Motor neuron (in vitro differentiated cells): ENCODE results near the gene PRXL2C. TPM values are rescaled to one million over a fixed set of nuclear protein-coding genes. Genes with fewer than 3 reads are reported as not detected.
"Not testable (repeated sequence)": the region's sequence is repeated elsewhere in the genome, so short reads cannot be mapped to it uniquely, and the experiment has no call there.

Experiments
- ATAC-seq, 8 experiments: fragments of 200-7000 bp; cut with Tn5 transposase; replicated peaks in 6 of 8; 2 replicates each; pipeline ENCODE4 v1.8.0; 2021; ENCODE audit warnings: mild to moderate bottlenecking in 8 of 8, moderate library complexity in 8 of 8
- H3K27ac ChIP-seq, 2 donors: fragments of 250-450 bp; sonication (Bioruptor Pico); 2 replicates each; pipeline ENCODE4 v1.9.0; 2021; ENCODE audit warnings: antibody characterized with exemption in 2 of 2, mild to moderate bottlenecking in 2 of 2, moderate library complexity in 1 of 2
- H3K4me1 ChIP-seq, 2 donors: fragments of 250-450 bp; sonication (Bioruptor Pico); replicated peaks in 1 of 2; 2 replicates each; pipeline ENCODE4 v1.6.1; 2021; ENCODE audit warnings: antibody characterized with exemption in 2 of 2, mild to moderate bottlenecking in 2 of 2, moderate library complexity in 1 of 2
- H3K4me3 ChIP-seq, 5 donors: fragments of 250-450 bp; sonication (Bioruptor Pico); 2 replicates each; pipeline ENCODE4 v1.9.0; 2021; ENCODE audit warnings: antibody characterized with exemption in 5 of 5, mild to moderate bottlenecking in 5 of 5, moderate library complexity in 4 of 5
- WGBS, 10 experiments: fragments of 450-650 bp; shearing (Covaris generic); methylation state at CpG; one replicate each; pipeline ENCODE4 v1.0.0; 2022; 5-methylcytosine and 5-hydroxymethylcytosine counted together
- in situ Hi-C, 9 experiments: fragments of 400-800 bp; cut with MboI; loops; one replicate each; pipeline ENCODE4 v1.15.0; 2021; ENCODE audit warnings: low sequenced_read_pairs in 9 of 9, low pct_unique_long_range_greater_than_20kb in 2 of 9; ENCODE audit not compliant: unreplicated experiment in 9 of 9
- total RNA-seq, 8 experiments: library from RNA; unstranded; fragments of 300-600 nt; gene quantifications; 2 replicates each; pipeline versions ENCODE4 v1.2.3 to v1.2.4, GENCODE V29; 2022

PRXL2C gene, protein sequence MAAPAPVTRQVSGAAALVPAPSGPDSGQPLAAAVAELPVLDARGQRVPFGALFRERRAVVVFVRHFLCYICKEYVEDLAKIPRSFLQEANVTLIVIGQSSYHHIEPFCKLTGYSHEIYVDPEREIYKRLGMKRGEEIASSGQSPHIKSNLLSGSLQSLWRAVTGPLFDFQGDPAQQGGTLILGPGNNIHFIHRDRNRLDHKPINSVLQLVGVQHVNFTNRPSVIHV
- total RNA-seq = 10 to 100 TPM in 2 of 8 experiments, 1 to 10 TPM in 6; 1.7 to 11.0 (median 3.6) TPM

DNA sequence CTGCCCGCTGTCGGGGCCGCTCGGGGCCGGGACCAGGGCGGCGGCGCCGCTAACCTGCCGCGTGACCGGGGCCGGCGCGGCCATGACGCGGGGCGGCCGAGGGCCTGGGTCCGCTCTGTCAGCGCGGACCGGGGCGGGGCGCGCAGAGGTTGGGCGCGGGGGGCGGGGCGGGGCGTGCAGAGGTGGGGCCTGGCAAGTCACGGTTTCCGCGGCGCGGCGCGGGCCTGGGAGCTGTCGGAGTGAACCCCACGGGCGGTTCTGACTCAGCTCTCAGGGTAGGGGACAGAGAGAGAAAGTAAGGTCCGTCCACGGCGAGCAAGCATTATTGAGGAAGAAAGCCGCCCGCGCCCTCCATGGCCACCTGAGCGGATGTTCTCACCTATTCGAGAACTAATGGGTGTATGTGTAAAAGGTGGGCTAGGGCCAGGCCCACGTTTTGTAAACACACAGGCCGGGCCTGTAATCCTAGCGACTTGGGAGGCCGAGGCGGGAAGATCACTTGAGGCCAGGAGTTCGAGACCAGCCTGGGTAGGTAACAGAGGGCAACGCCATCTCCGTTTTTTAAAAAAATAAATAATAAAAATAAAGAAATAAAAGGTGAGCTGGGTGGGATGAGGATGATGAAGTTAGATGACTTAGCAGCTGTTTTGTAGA lies at the start of gene PRXL2C:
Gene PRXL2C, minus strand, starts transcription at position 120 of the 654 bp plus-strand sequence. Its CDS starts 36 bp downstream, at position 84.
- in situ Hi-C loops = loop anchor here in 2 of 9 experiments (25.0 kb wide), 3 partner anchors 218 to 418 kb away; no protein-coding TSS in a partner anchor
- H3K27ac ChIP-seq = peak within 1 kb of the TSS; percentile 68 to 80

GRCh38 chr9:96700721-96701375 lies 45.7 kb upstream of the PRXL2C start:
- ATAC-seq, in situ Hi-C loops, H3K4me3 ChIP-seq, H3K4me1 ChIP-seq, H3K27ac ChIP-seq: not testable (repeated sequence)
- 80% methylated on average over 1 of the region's 30 CpGs; no CpG with 5 or more reads in 9 of the 10 experiments for WGBS, 10 experiments

More for the DNA sequence above, at the start of gene PRXL2C:
- peak; percentile 63 to 87 (median 82) for ATAC-seq
- 0 to 46% (median 17%) methylated on average over 1 to 19 of the region's 57 CpGs; no CpG with 5 or more reads in 3 of the 10 experiments for WGBS, 10 experiments
- peak within 1 kb of the TSS; percentile 50 to 71 (median 60) for H3K4me3 ChIP-seq
- no peaks in the 10 kb centered on the region for H3K4me1 ChIP-seq

- in situ Hi-C loops = no loop called here
- Histone ChIP-seq H3K4me1 (no peaks in the 10 kb centered on the region), H3K27ac (no peak overlapping the region), H3K4me3 (no peak overlapping the region)
- 0 to 57% (median 0%) methylated on average over 1 of the region's 1 CpG; no CpG with 5 or more reads in 5 of the 10 experiments for WGBS, 10 experiments
- no peak for ATAC-seq
These were observed 36.2 kb upstream of the PRXL2C start for GRCh38 chr9:96691326-96691725.

- H3K4me1 ChIP-seq = no peaks in the 10 kb centered on the region
- no peak overlapping the region for H3K4me3 ChIP-seq
- in situ Hi-C loops = no loop called here
- no peak overlapping the region for H3K27ac ChIP-seq
- WGBS, 10 experiments = 40 to 100% (median 75%) methylated on average over 1 to 7 of the region's 8 CpGs
- no peak for ATAC-seq
These were observed 33.8 kb upstream of the PRXL2C start for GRCh38 chr9:96688745-96689464.

- WGBS, 10 experiments = 59 to 92% (median 83%) methylated on average over 2 to 5 of the region's 5 CpGs; no CpG with 5 or more reads in 4 of the 10 experiments
These were observed 33.1 kb upstream of the PRXL2C start for GRCh38 chr9:96688187-96688586.

GRCh38 chr9:96686638-96687335 lies 31.7 kb upstream of the PRXL2C start:
- in situ Hi-C loops = no loop called here
- H3K4me3 ChIP-seq = peak overlapping the region in 4 of 5 donors; percentile 4 to 37 (median 26)
- H3K4me1 ChIP-seq = no peaks in the 10 kb centered on the region
- peak; percentile 73 to 96 (median 92) for ATAC-seq
- 0 to 61% (median 20%) methylated on average over 1 to 14 of the region's 62 CpGs; no CpG with 5 or more reads in 2 of the 10 experiments for WGBS, 10 experiments
- H3K27ac ChIP-seq = no peak overlapping the region

More at GRCh38 chr9:96688187-96688586, 33.1 kb upstream of the PRXL2C start:
- Histone ChIP-seq H3K4me1 (no peaks in the 10 kb centered on the region), H3K27ac (no peak overlapping the region), H3K4me3 (no peak overlapping the region)
- ATAC-seq = no peak
- in situ Hi-C loops = no loop called here

DNA sequence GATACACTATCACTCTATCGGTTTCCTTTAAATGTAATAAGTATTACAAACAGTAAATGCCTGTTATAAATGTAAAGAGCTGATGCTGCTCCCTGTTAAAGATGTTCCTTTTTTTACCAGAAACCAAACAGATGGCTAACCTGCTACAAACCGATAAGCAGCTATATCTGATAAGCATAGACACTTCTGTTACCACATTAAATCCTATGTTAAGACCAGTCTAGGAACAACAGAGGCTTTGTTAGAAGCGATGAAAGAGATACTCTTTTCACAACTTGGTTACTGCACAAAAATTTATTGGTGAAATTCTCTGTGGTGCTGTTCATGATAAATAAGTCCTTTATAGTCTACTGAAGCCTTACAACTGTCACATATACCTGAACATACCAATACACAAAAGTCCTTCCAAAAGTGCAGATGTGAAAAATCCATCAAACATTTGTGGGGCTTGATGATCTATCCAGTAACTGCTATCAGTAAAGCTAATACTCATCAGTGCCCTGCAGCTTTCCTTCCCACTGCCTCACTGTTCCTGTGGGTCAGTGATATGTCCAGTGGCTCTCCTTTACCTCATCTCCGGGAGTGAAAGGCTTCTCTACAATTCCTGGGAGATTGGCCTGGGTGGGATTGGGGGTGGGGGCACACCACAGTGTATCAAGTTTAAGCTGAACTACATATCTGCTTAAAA lies 25.8 kb upstream of the PRXL2C start:
- in situ Hi-C loops = no loop called here
- H3K4me3 ChIP-seq = no peak overlapping the region
- WGBS, 10 experiments = 35 to 88% (median 70%) methylated on average over 1 to 4 of the region's 4 CpGs; no CpG with 5 or more reads in 1 of the 10 experiments
- ATAC-seq = no peak
- no peak overlapping the region for H3K27ac ChIP-seq
- no peaks in the 10 kb centered on the region for H3K4me1 ChIP-seq

DNA sequence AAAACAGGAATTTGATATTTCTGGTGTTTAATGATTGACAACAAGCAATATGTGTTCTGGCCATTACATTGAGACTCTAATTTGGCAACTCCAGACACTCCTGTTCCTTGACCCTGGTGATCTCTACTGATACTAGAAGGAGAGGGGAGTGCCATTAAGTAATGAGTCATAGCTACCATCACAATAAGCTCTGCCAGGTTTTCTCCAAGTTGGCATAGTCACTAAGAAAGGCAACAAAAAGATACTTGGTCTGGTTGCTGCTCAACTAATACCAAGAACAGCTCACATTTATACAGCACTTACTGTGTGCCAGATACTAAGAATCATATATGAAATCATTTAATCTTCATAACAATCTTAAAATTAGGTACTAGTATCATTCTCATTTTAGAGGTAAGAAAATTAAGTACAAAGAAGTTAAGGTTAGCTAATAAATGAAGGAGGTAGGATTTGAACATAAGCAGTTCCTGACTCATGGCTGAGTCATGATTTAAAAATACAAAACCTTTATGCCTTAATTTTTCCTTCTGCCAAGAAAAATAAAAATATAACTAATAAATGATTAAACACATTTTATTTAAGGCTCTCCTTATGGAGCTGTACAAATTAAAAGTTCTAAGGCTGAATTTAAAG lies 19.9 kb upstream of the PRXL2C start:
- no peaks in the 10 kb centered on the region for H3K4me1 ChIP-seq
- in situ Hi-C loops = loop anchor here in 2 of 9 experiments (25.0 kb wide), 3 partner anchors 238 to 438 kb away; no protein-coding TSS in a partner anchor
- ATAC-seq = no peak
- no peak overlapping the region for H3K4me3 ChIP-seq
- H3K27ac ChIP-seq = no peak overlapping the region

- not testable (repeated sequence) for ATAC-seq, H3K4me1 ChIP-seq, H3K27ac ChIP-seq, H3K4me3 ChIP-seq
- WGBS, 10 experiments = 67 to 100% (median 100%) methylated on average over 2 to 3 of the region's 4 CpGs; no CpG with 5 or more reads in 5 of the 10 experiments
- in situ Hi-C loops = loop anchor here in 2 of 9 experiments (25.0 kb wide), 3 partner anchors 236 to 436 kb away; no protein-coding TSS in a partner anchor
These were observed 18.7 kb upstream of the PRXL2C start for GRCh38 chr9:96673786-96674185.

- H3K4me1 ChIP-seq = no peaks in the 10 kb centered on the region
- no peak for ATAC-seq
- in situ Hi-C loops = loop anchor here in 2 of 9 experiments (25.0 kb wide), 3 partner anchors 232 to 432 kb away; no protein-coding TSS in a partner anchor
- 86 to 100% (median 95%) methylated on average over 1 to 17 of the region's 20 CpGs; no CpG with 5 or more reads in 4 of the 10 experiments for WGBS, 10 experiments
- no peak overlapping the region for H3K4me3 ChIP-seq
- no peak overlapping the region for H3K27ac ChIP-seq
These were observed 13.9 kb upstream of the PRXL2C start for GRCh38 chr9:96668868-96669534.

DNA sequence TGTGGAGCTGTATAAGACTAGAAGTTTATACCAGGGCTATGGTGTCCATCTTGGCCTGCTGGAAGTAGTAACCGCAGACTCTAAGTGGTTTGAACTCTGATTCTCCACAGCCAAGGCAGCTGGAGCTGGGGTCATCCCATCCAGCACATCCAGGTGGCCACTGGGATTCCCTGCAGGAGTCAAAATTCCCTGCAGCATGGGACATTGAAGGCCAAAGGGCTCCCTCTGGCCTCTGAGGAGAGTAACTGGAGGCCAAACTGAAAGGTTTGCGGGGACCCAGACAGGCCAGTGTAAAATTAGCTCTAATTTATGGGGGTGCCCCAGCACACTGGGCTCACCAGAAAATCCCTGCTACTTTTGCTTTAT lies 12.2 kb upstream of the PRXL2C start:
- in situ Hi-C loops = loop anchor here in 2 of 9 experiments (25.0 kb wide), 3 partner anchors 230 to 430 kb away; no protein-coding TSS in a partner anchor
- WGBS, 10 experiments = 60 to 100% (median 100%) methylated on average over 1 to 2 of the region's 2 CpGs; no CpG with 5 or more reads in 5 of the 10 experiments
- Histone ChIP-seq H3K4me1 (no peaks in the 10 kb centered on the region), H3K27ac (no peak overlapping the region), H3K4me3 (no peak overlapping the region)
- ATAC-seq = no peak
